ENCODE results near the gene EML4. TPM values are rescaled to one million over a fixed set of nuclear protein-coding genes. Genes with fewer than 3 reads are reported as not detected.
"Not testable (repeated sequence)": the region's sequence is repeated elsewhere in the genome, so short reads cannot be mapped to it uniquely, and the experiment has no call there.

EML4 gene
- total and polyA plus RNA-seq, 9 donors, result 11.6 to 46.5 (median 31.5) TPM

DNA sequence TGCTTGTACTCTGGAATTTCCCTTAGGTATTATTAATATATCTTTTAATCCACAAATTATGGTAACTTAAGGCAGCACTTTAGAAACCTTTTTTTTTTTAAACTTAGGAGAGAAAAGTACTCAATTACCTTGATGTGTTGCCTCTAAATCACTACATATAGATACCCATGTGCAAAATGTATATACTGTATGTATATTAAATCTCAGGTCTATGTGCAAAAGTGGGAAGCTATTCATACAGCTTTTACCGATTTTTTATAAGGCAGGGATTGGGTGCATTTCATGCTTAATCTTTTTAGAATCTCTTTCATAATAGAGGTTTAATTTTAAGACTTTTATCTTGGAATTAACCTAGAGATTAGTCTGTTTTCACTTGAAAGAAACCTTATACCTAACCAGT is 3.4 kb downstream of the EML4 start:
- DNase-seq, result no peak
- H3K9me3 ChIP-seq, result no peaks in the 10 kb centered on the region
- H3K36me3 ChIP-seq, result no peaks in the 10 kb centered on the region

DNA sequence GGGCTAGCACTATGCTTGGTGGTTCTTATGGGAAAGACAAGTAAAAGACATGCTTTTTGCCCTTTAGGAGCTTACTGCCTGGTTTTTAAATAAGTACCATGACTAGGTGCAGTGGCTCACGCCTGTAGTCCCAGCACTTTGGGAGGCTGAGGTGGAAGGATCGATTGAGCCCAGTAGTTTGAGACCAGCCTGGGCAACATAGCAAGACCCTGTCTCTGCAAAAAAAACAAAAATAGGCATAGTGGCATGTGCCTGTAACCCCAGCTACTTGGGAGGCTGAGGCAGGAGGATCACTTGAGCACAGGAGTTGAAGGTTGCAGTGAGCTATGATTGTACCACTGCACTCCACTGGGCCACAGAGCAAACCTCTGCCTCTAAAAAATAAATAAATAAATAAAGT is 4.3 kb downstream of the EML4 start:
- H3K4me1 ChIP-seq (ENCODE audit: insufficient read depth); H3K36me3 ChIP-seq; H3K27me3 ChIP-seq; intact Hi-C loops (cut with DNase I); H3K9me3 ChIP-seq; H3K4me3 ChIP-seq; DNase-seq; H3K27ac ChIP-seq: not testable (repeated sequence)
- 97 to 98% (median 97%) methylated on average over 2 of the region's 2 CpGs for WGBS, 3 donors

More for the DNA sequence above, 3.4 kb downstream of the EML4 start:
- Histone ChIP-seq H3K27me3 (no peaks in the 10 kb centered on the region), H3K4me1 (ENCODE audit: insufficient read depth) (peaks cover 5% of the 10 kb centered on the region), H3K27ac (no peak overlapping the region), H3K4me3 (no peak overlapping the region)
- intact Hi-C loops (cut with DNase I), result no loop called here
- WGBS, 3 donors, result 35 to 49% (median 39%) methylated on average over 1 of the region's 1 CpG
- no peak for TF ChIP-seq POLR2A (IDR thresholded peaks at IDR 0.05)
- no peak for TF ChIP-seq EP300 (IDR thresholded peaks at IDR 0.05)

DNA sequence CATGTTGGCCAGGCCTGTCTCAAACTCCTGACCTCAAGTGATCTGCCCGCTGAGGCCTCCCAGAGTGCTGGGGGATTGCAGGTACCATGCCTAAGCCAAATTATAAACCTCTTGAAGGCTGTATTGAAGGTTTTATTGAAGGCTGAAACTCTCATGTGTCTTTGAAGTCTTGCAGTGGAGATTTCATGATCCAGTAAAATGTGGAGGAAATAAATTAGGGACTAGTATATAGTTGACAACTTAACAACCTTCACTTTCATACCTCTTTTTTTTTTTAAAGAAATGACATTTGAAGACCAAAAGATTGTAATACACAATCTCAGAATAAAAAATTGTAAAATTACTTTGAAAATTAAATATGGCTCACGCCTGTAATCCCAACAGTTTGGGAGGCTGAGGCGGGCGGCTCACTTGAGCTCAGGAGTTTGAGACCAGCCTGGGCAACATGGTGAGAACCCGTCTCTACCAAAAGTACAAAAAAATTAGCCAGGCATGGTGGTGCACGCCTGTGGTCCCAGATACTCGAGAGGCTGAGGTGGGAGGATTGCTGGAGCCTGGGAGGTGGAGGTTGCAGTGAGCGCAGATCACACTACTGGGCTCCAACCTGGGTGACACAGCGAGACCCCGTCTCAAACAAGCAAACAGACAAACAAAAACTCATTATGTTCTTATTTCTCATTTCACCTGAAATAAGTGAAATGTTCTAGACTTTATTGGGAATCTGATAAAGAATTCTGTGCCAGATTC is 8.0 kb downstream of the EML4 start:
- H3K27me3 ChIP-seq, result no peaks in the 10 kb centered on the region
- DNase-seq, result no peak
- H3K9me3 ChIP-seq, result no peaks in the 10 kb centered on the region
- TF ChIP-seq POLR2A (IDR thresholded peaks at IDR 0.05) (no peak), EP300 (IDR thresholded peaks at IDR 0.05) (no peak)
- intact Hi-C loops (cut with DNase I), result no loop called here
- no peaks in the 10 kb centered on the region for H3K36me3 ChIP-seq
- H3K27ac ChIP-seq, result no peak overlapping the region
- H3K4me3 ChIP-seq, result no peak overlapping the region
- WGBS, 3 donors, result 96 to 98% (median 98%) methylated on average over 10 of the region's 10 CpGs
- H3K4me1 ChIP-seq (ENCODE audit: insufficient read depth), result peaks cover 15% of the 10 kb centered on the region

DNA sequence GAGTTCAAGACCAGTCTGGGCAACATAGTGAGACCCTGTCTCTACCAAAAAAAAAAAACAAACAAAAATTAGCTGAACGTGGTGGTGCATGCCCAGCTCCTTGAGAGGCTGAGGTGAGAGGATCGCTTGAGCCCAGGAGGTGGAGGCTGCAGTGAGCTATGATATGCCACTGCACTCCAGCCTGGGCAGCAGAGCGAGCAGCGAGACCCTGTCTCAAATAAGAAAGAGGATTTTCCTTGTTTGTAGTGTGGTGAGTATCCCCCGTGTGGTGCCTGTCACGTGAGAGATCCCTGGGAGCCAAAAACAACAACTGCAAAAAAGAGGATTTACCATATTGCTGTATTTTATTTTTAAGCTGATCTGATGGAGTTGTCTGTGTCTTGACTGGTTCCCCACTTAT is 9.2 kb downstream of the EML4 start:
- 67 to 76% (median 74%) methylated on average over 6 of the region's 6 CpGs for WGBS, 3 donors
- Histone ChIP-seq H3K27me3 (no peaks in the 10 kb centered on the region), H3K4me3 (no peak overlapping the region), H3K27ac (no peak overlapping the region), H3K4me1 (ENCODE audit: insufficient read depth) (peaks cover 16% of the 10 kb centered on the region), H3K9me3 (no peaks in the 10 kb centered on the region), H3K36me3 (no peaks in the 10 kb centered on the region)
- TF ChIP-seq, protein P1, sequence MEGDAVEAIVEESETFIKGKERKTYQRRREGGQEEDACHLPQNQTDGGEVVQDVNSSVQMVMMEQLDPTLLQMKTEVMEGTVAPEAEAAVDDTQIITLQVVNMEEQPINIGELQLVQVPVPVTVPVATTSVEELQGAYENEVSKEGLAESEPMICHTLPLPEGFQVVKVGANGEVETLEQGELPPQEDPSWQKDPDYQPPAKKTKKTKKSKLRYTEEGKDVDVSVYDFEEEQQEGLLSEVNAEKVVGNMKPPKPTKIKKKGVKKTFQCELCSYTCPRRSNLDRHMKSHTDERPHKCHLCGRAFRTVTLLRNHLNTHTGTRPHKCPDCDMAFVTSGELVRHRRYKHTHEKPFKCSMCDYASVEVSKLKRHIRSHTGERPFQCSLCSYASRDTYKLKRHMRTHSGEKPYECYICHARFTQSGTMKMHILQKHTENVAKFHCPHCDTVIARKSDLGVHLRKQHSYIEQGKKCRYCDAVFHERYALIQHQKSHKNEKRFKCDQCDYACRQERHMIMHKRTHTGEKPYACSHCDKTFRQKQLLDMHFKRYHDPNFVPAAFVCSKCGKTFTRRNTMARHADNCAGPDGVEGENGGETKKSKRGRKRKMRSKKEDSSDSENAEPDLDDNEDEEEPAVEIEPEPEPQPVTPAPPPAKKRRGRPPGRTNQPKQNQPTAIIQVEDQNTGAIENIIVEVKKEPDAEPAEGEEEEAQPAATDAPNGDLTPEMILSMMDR (IDR thresholded peaks at IDR 0.05), result no peak
- no peak for TF ChIP-seq POLR2A (IDR thresholded peaks at IDR 0.05)
- no peak for TF ChIP-seq EP300 (IDR thresholded peaks at IDR 0.05)
- intact Hi-C loops (cut with DNase I), result no loop called here
- no peak for DNase-seq

DNA sequence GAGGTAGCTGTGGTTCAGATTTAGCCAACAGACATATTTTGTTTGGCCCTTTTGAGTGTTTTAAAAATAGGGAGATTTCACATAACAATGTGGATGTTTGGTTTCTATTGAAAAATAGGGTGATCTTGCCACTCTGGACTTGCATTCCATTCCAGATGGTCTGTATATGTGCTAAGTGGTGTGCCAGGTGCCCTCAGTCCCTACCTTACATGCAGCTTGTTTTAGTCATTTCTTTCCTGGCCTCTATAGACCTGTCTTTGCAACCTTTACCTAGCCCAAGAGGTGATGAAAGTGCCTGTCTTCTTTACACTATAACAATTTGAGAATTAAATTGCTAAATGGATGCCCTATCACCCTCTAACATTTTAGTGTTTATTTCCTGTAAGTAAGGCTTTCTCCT is 11.1 kb downstream of the EML4 start:
- TF ChIP-seq, protein P1 (IDR thresholded peaks at IDR 0.05), result no peak
- TF ChIP-seq EP300 (IDR thresholded peaks at IDR 0.05) (no peak), POLR2A (IDR thresholded peaks at IDR 0.05) (no peak)
- no peaks in the 10 kb centered on the region for H3K36me3 ChIP-seq
- H3K4me3 ChIP-seq, result no peak overlapping the region
- DNase-seq, result no peak
- peaks cover 13% of the 10 kb centered on the region for H3K4me1 ChIP-seq (ENCODE audit: insufficient read depth)
- intact Hi-C loops (cut with DNase I), result no loop called here
- H3K27me3 ChIP-seq, result no peaks in the 10 kb centered on the region
- no peak overlapping the region for H3K27ac ChIP-seq
- no peaks in the 10 kb centered on the region for H3K9me3 ChIP-seq

DNA sequence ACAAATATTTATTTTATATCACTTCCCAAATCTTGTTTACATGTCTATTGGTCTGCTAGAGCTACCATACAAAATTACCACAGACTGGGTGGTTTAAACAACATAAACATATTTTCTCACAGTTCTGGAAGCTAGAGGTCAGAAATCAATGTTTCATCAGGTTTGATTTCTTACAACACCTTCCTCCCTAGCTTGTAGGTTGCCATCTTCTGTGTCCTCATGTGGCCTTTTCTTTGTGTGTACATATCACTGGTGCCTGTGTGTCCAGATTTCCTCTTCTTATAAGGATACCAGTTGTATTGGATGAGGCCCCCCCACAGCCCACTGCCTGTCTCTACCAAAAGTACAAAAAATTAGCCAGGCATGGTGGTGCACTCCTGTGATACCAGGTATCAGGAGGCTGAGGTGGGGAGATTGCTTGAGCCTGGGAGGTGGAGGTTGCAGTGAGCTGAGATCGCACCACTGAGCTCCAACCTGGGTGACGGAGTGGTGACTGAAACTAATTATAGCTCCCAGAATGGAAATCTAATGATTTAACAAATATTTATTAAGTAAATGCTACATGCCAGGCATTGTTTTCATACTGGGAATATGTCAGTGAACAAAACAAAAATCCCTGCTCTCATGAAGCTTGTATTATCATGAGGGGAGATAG is 13.6 kb downstream of the EML4 start:
- peaks cover 17% of the 10 kb centered on the region for H3K4me1 ChIP-seq (ENCODE audit: insufficient read depth)
- DNase-seq, result no peak
- no peaks in the 10 kb centered on the region for H3K9me3 ChIP-seq
- no peaks in the 10 kb centered on the region for H3K36me3 ChIP-seq
- intact Hi-C loops (cut with DNase I), result no loop called here
- TF ChIP-seq POLR2A (IDR thresholded peaks at IDR 0.05), result no peak
- TF ChIP-seq, protein P1 (IDR thresholded peaks at IDR 0.05), result no peak
- TF ChIP-seq EP300 (IDR thresholded peaks at IDR 0.05), result no peak
- 55 to 74% (median 56%) methylated on average over 2 of the region's 2 CpGs for WGBS, 3 donors
- H3K27ac ChIP-seq, result no peak overlapping the region
- H3K4me3 ChIP-seq, result no peak overlapping the region
- no peaks in the 10 kb centered on the region for H3K27me3 ChIP-seq

All from ovary (tissue), 9 donors.